NOMO-1 treated with dmso at 0.1 percent for 144 hours (cell line): ENCODE results near the gene KLC4.

Experiments used
- DNase-seq: peaks from one replicate; lab custom pipeline; 2025; ENCODE audit not compliant: unreplicated experiment; lab: John Stamatoyannopoulos, UW

The KLC4 gene

DNA sequence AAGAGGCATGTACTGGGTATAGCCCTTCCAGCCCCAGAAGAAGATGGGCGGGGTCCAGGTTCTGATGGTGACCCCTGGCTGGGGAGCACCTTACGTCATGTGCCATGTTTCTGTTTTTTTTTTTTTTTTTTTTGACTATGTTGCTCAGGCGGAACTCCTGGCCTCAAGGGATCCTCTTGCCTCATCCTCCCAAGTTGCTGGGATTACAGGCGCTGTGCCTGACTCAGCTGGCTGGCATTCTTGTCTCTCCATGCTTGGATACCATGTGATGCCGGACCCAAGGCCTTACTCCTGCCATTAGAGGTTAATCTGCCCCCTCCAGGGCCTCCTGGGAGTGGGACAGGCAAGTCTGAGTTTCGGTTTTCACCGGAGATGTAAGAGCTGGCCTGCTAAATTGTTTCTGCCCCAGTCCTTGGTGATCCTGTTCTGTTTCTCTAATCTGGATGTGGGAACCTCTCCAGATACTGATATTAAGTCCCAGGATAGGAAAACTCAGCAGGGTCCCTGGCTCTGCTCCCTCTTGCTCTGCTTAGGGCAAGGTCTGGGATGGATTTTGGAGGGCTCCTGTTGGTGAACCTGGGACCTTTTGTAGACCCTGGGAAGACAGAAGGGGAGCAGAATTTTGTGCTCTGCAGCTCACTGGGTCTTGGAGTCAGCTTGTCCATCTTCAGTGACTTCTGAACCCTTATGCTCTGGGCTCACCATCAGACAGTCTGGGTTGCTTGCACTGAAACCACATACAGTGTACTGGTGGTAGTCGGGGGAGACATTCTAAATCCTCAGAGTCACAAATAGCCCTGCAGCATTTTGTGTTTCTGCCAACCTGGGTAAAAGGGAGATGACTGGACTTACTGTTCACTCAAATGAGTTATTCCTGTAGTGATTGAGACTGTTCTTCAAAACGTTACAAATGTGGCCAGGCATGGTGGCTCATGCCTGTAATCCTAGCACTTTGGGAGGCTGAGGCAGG is 61.8 kb downstream of the KLC4 start:
- no peak for DNase-seq

DNA sequence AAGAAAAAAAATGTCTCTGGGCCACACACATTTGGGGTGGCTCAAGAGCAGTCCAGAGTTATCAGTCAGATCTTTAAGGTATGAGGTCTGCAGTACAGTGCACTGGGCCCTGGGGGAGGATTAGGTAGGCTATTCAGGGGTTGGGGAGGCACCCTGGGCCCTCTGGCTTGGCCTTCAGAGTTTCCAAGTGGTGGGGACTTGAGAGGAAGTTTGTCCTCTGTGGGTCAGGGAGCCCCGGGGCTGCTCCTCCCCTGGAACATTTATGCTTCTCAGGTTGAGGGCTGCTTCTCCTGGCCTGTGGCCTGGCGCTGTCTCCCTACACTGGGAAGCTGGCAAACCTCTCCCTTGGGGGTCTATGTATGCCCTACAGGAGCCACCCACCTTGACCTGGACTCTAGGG is 62.7 kb downstream of the KLC4 start:
- DNase-seq = no peak

DNA sequence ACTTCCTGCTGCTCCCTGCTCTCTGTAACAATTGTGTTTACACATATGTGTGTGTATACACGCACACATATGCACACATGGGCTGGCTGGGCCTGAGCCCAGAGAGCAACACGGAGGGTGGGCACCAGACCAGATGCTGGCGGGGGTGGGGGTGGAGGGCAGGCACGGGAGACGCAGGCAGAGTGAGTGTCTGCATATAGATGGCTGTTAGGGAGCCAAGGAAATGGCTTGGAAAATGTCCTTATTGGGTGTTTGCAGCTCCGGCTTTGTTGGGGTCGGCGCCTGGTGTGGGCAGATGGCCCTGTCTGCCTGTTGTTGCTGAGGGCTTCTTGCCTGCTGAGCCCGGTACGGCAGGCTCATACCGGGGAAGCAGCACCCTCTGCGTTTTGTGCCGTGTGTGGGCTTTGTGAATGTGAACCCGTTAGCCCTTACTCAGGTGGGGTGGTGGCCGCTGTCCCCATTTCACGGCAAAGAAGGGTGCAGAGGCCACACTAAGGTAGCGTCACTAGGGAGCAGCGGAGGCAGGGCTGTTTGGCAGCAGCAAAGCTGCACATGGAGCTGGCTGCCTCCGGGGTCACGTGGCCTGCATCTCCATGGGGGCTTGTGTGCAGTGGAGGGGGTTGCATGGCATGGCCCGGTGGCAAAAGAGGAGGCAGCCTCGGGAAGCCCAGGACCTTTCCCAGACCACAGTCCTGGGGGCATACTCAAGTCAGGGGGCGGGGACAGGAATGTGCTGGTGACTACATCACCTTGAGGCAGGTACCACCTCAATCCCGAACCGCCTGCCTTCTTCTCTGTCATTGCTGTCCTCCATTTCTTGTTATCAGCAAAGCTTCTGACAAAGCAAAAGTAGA is 64.3 kb downstream of the KLC4 start:
- no peak for DNase-seq

DNA sequence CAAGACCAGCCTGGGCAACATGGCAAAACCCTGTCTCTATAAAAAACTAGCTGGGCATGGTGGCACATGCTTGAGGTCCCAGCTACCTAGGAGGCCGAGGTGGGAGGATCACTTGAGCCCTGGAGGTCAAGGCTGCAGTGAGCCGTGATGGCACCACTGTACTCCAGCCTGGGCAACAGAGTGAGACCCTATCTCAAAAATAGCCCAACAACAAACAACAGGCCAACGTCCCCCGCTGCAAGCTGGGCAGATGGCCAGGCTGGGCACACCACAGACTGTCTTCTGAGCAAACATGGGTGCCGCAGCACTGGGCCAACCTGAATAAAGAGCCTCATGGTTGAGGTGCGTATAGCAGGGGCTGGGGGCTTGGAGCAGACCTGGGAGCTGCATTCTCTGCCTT is 65.0 kb downstream of the KLC4 start:
- DNase-seq = no peak
